NCI-H2196 (cell line): ENCODE results near the gene UGT2B11.
"Not testable (repeated sequence)": the region's sequence is repeated elsewhere in the genome, so short reads cannot be mapped to it uniquely, and the experiment has no call there.

Experiments used
- DNase-seq: peaks from one replicate; lab custom pipeline; 2025; ENCODE audit not compliant: unreplicated experiment; lab: John Stamatoyannopoulos, UW

UGT2B11 gene

DNA sequence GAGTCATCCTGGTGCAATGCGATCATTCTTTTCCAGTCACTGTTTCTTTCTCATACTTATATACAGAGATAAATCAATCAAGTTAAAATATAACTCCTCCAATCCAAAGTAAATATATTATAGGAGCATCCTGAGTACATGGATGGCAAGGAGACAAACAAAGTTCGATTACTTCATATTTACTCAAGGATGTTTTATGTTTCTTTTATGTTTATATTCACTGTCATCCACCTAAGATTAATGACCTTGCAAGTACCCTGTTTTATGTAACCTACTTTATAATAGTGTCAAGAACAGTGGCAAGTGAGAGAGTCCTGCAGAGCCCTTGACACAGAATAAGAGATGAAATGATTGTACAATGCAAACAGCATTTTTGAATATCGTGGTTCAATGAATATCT is at the start of gene UGT2B11:
UGT2B11 (minus strand) TSS at position 33 of the 400 bp plus-strand sequence; CDS start at position 7, 26 bp downstream.
- DNase-seq, result no peak

DNA sequence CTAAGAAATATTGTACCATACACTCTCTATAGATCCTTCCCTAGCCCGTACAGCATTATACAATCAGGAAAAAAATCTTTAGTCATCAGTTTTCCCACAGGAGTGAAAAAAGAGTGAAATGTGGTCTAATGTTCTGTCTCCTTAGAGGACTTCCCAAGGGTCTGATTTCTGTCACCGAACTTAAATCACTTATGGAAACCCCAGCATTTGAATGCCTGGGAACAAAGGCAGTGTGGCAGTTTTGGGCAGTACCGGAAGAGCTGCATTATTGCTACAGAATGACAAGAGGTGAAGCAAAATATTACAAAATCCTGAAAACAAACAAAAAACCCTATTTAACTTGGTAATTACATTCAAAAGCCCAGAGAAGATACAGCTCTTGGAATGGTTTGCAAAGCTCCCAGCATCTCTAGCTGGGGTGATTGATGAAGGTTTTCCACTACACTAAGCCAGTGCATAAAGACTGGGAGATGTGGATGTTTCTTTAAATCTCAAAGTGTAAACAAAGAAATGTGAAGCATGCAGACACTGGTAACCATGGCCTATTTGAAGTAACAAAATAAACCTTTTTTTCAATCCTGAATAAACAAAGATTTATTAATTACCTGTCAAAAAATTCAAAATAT is 38.7 kb upstream of the UGT2B11 start:
- DNase-seq, result not testable (repeated sequence)

DNA sequence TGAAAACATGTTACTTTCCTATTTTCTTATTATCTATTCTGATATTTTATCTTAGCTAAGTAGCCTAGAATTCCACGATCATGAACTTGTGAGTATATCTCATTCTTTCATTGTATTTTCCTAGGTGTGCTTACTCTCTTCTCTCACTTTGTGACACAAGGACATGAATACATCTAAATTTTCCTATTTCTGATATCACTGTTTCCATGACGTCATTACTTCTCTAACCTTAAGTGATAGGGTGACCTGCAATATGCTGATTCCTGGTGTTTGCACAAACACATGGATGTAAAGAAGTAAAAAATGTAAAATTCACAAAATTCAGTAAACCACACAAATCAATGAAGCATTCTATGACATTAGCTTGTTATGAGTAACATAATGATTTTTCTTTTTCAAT is 36.3 kb upstream of the UGT2B11 start:
- not testable (repeated sequence) for DNase-seq

DNA sequence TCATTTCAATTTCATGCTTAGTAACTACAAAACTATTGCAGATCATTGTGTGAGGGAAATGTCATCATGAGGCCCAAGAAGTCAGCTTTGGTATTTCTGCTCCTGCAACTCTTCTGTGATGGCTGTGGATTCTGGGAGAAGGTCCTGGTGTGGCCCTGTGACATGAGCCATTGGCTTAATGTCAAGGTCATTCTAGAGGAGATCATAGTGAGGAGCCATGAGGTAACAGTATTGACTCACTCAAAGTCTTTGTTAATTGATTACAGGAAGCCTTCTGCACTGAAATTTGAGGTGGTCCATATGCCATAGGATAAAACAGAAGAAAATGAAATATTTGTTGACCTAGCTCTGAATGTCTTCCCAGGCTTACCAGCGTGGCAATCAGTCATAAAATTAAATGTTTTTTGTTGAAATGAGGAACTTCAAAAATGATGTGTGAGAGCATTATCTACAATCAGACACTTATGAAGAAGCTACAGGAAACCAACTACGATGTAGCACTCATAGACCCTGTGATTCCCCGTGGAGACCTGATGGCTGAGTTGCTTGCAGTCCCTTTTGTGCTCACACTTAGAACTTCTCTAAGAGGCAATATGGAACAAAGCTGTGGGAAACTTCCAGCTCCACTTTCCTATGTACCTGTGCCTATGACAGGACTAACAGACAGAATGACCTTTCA is 28.2 kb upstream of the UGT2B11 start:
- not testable (repeated sequence) for DNase-seq

DNA sequence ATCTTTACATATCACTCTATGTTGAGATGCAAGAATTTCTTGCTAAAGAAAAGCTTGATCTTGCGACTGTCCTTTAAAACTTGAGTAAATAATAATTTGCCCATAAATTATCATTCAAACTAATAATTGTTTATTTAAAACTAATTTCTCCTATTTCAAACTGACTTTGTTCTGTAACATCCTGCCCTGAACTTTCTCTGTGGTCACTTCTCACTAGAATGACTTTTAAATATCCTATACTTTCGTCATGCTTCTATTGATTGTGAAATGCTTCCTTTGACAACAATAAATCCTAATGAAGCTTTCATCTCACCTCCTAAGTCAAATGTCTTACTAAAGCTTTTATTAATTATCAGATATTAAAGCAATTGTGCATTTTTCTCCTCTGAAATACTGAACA is 27.2 kb upstream of the UGT2B11 start:
- not testable (repeated sequence) for DNase-seq

DNA sequence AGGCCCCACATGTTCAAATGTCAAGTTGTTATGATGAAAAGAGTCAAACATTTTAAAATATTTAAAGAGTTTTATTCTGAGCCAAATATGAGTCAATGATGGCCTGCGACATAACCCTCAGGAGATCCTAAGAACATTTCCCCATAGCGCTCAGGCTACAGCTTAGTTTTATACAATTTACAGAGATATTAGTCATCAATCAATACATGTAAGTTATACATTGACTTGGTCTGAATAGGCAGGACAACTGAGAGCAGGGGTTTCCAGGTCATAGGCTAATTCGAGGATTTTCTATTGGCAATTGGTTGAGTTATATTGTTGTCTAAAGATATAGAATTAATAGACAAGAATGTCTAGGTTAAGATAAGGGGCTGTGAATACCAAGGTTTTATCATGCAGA is 26.2 kb upstream of the UGT2B11 start:
- not testable (repeated sequence) for DNase-seq

DNA sequence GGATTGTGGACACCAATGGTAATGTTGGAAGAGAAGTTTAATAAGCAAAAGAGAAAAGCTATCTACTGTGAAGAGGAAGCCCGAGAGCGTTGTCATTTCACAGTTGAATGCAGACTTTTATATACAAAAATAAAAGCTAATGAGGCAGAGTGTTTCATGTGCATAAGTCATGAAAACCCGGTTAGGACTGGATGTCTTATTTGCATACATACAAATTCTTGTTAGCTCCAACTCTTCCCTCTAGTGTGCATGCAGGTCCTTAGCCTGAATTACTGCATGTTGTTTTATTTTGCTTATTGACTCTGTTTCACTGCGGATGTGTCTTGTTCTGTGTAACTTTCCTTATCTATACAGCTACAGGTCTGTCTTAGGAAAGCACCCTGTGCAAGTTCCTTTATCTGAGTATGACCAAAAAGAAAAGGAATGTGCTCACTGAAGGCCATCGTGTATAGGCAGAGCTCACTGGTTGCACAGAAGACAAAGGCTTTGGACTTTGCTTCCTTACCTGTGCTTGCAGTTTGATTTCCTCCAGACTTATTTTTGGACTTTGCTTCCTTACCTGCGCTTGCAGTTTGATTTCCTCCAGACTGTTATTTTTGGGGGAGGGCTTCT is 25.1 kb upstream of the UGT2B11 start:
- no peak for DNase-seq

DNA sequence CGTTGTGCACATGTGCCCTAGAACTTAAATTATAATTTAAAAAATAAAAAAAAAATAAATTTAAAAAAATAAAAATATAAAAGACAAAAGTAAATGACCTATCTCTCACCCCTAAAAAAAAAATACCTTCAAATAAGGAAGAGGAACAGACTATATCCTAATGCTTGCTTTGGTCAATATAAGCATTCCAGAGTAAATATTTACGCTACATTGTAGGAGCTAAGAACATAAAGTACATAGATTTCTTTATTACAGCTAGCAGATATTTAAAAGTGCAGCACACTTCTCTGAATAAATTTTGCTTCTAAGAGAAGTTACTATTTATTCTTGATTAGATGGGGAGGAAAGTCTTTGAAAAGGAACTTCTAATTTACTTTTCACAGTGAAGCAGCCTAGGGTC is 24.5 kb upstream of the UGT2B11 start:
- no peak for DNase-seq

DNA sequence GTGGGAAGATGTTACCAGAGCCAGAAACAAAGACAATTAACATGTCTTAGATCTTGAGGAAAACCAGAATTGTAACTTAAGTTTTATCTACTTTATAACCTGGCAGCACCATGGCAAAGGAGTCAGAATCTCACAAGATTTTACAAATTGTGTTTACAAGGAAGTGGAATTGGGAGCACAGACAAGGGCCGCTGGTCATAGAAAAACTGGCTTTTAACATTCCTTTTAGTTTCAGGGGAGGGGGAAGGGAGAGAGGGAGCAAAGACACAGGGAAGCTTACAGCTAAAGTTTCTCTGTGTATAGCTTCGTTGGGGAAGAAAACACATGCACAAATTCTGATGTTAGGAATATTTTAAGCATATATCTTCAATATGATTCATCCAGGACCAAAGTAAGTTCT is 10.3 kb upstream of the UGT2B11 start:
- DNase-seq, result no peak

DNA sequence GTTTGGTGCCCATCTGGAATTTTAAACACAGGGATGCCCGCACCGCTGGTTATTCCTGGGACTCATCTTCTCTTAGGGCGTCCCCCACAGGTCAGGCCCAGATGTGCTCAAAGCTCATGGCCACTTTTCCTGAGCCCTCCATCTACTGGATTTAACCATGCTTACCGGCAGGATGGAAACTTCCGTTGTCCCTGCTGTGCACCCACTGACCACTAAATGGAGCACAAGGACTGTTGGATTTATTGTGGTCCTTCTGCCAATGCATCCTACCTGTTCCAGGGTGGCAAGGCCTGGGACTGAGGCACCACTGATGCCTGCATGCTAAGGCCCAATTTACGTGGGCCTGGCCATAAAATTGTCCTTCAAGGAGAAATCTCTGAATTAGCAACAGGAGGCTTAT is 8.7 kb upstream of the UGT2B11 start:
- DNase-seq, result not testable (repeated sequence)

DNA sequence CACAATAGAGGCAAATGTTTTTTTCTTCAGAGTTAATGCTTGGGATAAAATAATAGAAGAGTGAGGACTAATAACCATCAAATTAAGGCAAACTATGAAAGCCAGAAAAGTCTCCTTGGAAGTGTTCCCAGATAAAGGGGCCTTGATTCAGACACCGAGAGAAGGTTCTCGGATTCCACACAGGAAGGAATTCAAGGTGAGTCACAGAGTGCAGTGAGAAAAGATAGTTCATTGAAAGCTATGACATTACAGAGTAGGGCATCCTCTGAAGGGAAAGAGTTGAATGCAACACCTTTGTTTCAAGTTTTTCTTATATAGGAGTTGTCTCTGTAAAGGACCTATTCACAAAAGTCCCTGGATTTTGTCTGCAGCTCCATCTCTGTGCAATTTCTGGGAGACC is 3.9 kb upstream of the UGT2B11 start:
- not testable (repeated sequence) for DNase-seq

DNA sequence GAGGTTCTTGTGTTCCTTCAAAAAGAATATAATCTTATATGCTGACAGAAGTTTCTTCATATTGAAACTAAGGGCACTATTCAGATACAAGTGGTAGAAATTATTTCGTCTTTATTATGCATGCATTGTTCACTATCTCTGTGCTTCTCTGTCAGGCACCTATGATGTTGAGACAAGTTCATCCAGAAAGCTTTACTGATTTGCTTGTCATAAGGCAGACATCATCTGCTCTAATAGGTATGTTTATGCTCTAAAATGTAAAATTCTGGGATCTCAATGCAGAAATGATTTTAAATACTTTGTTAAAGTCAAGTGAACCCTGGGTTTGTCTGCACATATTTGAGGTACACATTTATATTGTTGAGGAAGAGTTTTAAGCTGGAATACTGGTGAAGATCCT is 3.6 kb downstream of the UGT2B11 start:
- no peak for DNase-seq

DNA sequence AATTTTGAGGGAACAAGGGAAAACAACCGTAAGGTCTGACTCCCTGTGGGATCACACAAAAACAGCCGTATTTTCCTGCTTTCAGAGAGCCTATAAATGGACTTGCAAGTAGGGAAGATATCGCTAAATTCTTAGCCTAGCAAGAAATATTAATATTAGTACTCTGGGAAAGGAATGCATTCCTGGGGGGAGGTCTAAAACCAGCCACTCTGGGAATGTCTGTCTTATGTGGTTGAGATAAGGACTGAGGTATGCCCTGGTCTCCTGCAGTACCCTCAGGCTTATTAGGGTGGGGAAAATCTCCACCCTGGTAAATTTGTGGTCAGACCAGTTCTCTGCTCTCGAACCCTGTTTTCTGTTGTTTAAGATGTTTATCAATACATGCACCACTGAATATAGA is 16.0 kb downstream of the UGT2B11 start:
- not testable (repeated sequence) for DNase-seq

DNA sequence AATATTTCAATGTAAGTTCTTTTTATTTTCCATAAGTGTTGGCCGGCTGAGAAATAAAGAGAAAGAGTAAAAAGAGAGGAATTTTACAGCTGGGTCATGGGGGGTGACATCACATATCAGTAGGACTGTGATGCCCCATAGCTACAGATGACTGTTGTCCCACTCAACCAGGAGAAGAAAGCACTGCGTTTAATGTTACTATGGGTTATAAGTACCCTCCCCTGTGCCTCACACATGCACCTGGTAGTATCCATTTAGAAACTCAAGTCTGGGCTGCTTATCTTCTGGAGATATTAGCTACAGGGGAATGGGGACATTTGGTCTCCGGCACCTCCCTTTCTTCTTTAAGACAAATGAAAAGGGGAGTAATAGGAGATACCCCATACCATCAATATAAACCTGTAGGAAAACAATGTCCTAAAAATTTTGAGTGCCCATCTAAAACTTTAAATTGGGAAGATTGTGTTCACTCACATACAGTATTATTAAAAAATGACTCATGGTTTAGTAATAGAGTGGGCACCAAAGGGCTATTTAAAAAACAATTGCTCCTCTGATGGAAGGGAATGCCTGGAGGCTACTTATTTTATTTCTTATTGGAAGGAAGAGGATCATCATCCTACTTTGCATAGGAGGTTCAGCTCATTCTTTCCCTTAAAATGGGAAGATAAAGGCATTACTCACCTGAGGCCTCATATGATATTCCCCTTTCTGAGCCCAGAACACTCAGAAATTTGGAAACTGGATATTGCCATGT is 18.2 kb downstream of the UGT2B11 start:
- DNase-seq, result no peak

DNA sequence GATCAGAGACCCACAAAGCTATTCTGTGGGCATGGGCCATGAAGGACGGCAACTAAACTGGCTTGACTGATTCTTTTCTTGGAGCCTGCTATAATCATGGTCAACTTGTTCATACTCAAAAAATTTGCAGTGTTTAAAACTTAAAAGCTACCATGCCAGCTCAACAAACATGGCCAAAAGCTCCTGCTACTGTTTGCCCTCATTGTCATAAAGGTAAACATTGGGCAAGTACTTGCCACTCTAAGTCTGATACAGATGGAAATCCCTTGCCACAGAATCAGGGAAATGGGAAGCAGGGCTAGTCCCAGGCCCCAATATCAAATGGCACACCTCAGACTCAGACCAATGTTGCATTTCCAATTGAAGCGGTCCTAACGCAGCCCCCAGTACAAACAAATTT is 20.4 kb downstream of the UGT2B11 start:
- DNase-seq, result no peak

DNA sequence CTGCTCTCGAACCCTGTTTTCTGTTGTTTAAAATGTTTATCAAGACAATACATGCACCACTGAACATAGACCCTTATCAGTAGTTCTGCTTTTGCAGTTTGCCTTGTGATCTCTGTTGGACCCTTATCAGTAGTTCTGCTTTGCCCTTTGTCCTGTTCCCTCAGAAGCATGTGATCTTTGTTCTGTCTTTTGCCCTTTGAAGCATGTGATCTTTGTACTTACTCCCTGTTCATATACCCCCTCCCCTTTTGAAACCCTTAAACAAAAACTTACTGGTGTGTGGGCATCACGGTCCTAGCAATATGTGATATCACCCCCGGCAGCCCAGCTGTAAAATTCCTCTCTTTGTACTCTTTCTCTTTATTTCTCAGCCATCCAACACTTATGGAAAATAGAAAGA is 22.6 kb downstream of the UGT2B11 start:
- DNase-seq, result not testable (repeated sequence)

DNA sequence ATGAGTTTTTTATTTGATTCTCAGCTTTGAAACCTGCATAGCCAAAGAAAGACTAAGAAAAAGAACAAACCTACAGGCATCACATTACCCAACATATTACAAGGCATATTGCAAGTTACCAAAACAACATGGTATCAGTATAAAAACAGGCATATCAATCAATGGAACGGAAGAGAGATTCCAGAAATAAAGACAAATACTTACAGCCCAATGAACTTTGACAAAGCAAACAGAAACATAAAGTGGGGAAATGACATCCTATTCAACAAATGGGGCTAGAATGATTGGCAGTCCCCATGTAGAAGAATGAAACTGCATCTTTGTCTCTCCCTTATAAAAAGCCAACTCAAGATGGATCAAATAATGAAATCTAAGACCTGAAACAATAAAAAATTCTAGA is 23.9 kb downstream of the UGT2B11 start:
- DNase-seq, result not testable (repeated sequence)

DNA sequence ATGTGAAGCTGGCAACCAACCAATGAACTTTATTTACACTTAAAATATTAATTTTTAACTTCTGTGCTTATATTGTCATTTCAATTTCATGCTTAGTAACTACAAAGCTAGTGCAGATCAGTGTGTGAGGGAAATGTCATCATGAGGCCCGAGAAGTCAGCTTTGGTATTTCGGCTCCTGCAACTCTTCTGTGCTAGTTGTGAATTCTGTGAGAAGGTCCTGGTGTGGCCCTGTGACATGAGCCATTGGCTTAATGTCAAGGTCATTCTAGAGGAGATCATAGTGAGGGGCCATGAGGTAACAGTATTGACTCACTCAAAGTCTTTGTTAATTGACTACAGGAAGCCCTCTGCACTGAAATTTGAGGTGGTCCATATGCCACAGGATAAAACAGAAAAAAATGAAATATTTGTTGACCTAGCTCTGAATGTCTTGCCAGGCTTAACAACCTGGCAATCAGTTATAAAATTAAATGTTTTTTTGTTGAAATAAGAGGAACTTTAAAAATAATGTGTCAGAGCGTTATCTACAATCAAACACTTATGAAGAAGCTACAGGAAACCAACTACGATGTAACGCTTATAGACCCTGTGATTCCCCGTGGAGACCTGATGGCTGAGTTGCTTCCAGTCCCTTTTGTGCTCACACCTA is 32.9 kb downstream of the UGT2B11 start:
- DNase-seq, result not testable (repeated sequence)

DNA sequence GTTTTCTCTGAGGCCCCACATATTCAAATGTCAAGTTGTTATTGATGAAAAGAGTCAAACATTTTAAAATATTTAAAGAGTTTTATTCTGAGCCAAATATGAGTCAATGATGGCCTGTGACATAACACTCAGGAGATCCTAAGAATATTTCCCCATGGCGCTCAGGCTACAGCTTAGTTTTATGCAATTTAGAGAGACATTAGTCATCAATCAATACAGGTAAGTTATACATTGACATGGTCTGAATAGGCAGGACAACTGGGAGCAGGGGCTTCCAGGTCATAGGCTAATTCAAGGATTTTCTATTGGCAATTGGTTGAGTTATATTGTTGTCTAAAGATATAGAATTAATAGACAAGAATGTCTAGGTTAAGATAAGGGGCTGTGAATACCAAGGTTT is 34.7 kb downstream of the UGT2B11 start:
- DNase-seq, result not testable (repeated sequence)

DNA sequence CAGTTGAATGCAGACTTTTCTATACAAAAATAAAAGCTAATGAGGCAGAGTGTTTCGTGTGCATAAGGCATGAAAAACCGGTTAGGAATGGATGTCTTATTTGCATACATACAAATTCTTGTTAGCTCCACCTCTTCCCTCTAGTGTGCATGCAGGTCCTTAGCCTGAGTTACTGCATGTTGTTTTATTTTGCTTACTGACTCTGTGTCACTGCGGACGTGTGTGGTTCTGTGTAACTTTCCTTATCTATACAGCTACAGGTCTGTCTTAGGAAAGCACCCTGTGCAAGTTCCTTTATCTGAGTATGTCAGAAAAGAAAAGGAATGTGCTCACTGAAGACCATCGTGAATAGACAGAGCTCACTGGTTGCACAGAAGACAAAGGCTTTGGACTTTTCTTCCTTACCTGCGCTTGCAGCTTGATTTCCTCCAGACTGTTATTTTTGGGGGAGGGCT is 35.8 kb downstream of the UGT2B11 start:
- not testable (repeated sequence) for DNase-seq
